ENCODE data around the gene TDRD1.

GRCh38 chr10:114180937-114181336, 1.8 kb downstream of the TDRD1 start:
- TF ChIP-seq, protein P1, sequence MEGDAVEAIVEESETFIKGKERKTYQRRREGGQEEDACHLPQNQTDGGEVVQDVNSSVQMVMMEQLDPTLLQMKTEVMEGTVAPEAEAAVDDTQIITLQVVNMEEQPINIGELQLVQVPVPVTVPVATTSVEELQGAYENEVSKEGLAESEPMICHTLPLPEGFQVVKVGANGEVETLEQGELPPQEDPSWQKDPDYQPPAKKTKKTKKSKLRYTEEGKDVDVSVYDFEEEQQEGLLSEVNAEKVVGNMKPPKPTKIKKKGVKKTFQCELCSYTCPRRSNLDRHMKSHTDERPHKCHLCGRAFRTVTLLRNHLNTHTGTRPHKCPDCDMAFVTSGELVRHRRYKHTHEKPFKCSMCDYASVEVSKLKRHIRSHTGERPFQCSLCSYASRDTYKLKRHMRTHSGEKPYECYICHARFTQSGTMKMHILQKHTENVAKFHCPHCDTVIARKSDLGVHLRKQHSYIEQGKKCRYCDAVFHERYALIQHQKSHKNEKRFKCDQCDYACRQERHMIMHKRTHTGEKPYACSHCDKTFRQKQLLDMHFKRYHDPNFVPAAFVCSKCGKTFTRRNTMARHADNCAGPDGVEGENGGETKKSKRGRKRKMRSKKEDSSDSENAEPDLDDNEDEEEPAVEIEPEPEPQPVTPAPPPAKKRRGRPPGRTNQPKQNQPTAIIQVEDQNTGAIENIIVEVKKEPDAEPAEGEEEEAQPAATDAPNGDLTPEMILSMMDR (IDR thresholded peaks at IDR 0.05), result no peak
- no peak for TF ChIP-seq POLR2A (IDR thresholded peaks at IDR 0.05)

Data from tibial nerve (tissue), 3 donors.